Uterus (tissue), 2 donors: ENCODE results near the gene DSEL.

ENCODE experiments used
- CTCF ChIP-seq, 4 experiments: fragments of 200-600 bp in 2 of 4; fragments of 450-650 bp in 2 of 4; sonication (generic) in 2 of 4; IDR thresholded peaks; one replicate each; pipeline ENCODE4 v1.5.1; 2016 to 2019; ENCODE audit warnings: antibody characterized with exemption in 4 of 4, mild to moderate bottlenecking in 2 of 4, moderate library complexity in 1 of 4
- POLR2A ChIP-seq, 2 donors: fragments of 450-650 bp; IDR thresholded peaks; one replicate each; pipeline ENCODE4 v1.6.1; 2016; ENCODE audit warnings: antibody characterized with exemption in 2 of 2, mild to moderate bottlenecking in 1 of 2, moderate library complexity in 1 of 2

GRCh38 chr18:67519592-67519991 lies 3.1 kb upstream of the DSEL start:
- no peak for TF ChIP-seq POLR2A (IDR thresholded peaks at IDR 0.05)
- TF ChIP-seq CTCF (IDR thresholded peaks at IDR 0.05), result no peak
